Measurements from ENCODE around the gene PRDM12.
A peak's percentile ranks its signal among the peaks of the same experiment; 100 is the strongest.

PRDM12 gene

DNA sequence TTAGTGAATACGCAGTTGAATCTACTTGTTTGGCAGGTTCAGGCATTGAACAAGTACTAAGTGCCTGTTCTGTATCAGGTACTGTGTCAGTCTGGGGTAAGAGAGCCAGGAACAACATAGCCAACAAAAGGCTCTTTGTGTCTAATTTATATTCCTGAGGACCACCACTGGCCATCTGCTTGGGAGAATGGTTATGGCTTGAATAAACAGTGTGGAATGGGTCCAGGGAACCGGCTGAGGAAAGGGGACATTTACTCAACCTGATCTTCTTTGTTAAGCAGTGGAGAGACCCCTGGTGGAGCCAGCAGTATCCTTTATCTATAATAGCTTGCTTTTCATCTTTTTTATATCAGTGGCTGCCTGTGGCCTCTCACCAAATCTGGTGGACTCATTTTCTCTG lies 67.7 kb downstream of the PRDM12 start:
- H4K20me1 ChIP-seq = peaks cover 0 to 88% (median 8%) of the 10 kb centered on the region in 11 experiments; a peak in 10 of 22 replicates
- H3K4me2 ChIP-seq = peak overlapping the region in 1 of 11 experiments; percentile 42; a peak in 2 of 22 replicates
- H3K4me3 ChIP-seq = no peak overlapping the region
- H3K27me3 ChIP-seq = no peaks in the 10 kb centered on the region
- H3K36me3 ChIP-seq = peaks cover 0 to 35% (median 6%) of the 10 kb centered on the region in 11 experiments; a peak in 9 of 22 replicates
- peaks cover 0 to 18% (median 13%) of the 10 kb centered on the region in 10 experiments; a peak in 10 of 20 replicates for H3K4me1 ChIP-seq
- peaks cover 0 to 15% (median 7%) of the 10 kb centered on the region in 11 experiments; a peak in 9 of 22 replicates for H3K9me3 ChIP-seq (replicated peaks in 1 of 11)
- H3K27ac ChIP-seq = no peak overlapping the region
- no peak overlapping the region for H3K9ac ChIP-seq
- TF ChIP-seq Cebpa-rat (IDR thresholded peaks at IDR 0.05) = no peak
